COR-L47 (cell line): ENCODE measurements around the gene SHF.
A peak's percentile ranks its signal among the peaks of the same experiment; 100 is the strongest.

ENCODE experiments used
- DNase-seq: peaks from one replicate; lab custom pipeline; 2025; lab: John Stamatoyannopoulos, UW

The SHF gene

GRCh38 chr15:45199136-45199810, 11.5 kb upstream of the SHF start:
- DNase-seq, result peak; percentile 80

GRCh38 chr15:45198337-45199135, 10.8 kb upstream of the SHF start:
- DNase-seq, result peak; percentile 93

GRCh38 chr15:45197512-45197911, 9.7 kb upstream of the SHF start:
- DNase-seq, result no peak

- DNase-seq, result no peak
These were observed 230 bp downstream of the SHF start for GRCh38 chr15:45187578-45187893.

GRCh38 chr15:45186771-45187577, 792 bp downstream of the SHF start:
- no peak for DNase-seq

GRCh38 chr15:45185903-45186770, 1.6 kb downstream of the SHF start:
- DNase-seq, result no peak

GRCh38 chr15:45185069-45185779, 2.5 kb downstream of the SHF start:
- DNase-seq, result no peak

GRCh38 chr15:45184562-45185041, 3.2 kb downstream of the SHF start:
- peak; percentile 7 for DNase-seq

- DNase-seq, result no peak
These were observed 4.3 kb downstream of the SHF start for GRCh38 chr15:45183511-45183910.

- DNase-seq, result no peak
These were observed 4.8 kb downstream of the SHF start for GRCh38 chr15:45182996-45183395.

GRCh38 chr15:45181491-45182285, 6.1 kb downstream of the SHF start:
- DNase-seq, result no peak

GRCh38 chr15:45180648-45181436, 6.9 kb downstream of the SHF start:
- DNase-seq, result no peak

- DNase-seq, result no peak
These were observed 7.6 kb downstream of the SHF start for GRCh38 chr15:45180201-45180600.

- DNase-seq, result no peak
These were observed 8.4 kb downstream of the SHF start for GRCh38 chr15:45179221-45179985.

GRCh38 chr15:45177285-45177684, 10.5 kb downstream of the SHF start:
- DNase-seq, result no peak

- DNase-seq, result no peak
These were observed 13.2 kb downstream of the SHF start for GRCh38 chr15:45174577-45174976.

GRCh38 chr15:45174069-45174468, 13.7 kb downstream of the SHF start:
- DNase-seq, result no peak

- DNase-seq, result no peak
These were observed 15.9 kb downstream of the SHF start for GRCh38 chr15:45171912-45172311.
